ENCODE data around the gene OR1B1. TPM values are rescaled to one million over a fixed set of nuclear protein-coding genes. Genes with fewer than 3 reads are reported as not detected.

Gene OR1B1
- not detected in 2 replicates for total RNA-seq

DNA sequence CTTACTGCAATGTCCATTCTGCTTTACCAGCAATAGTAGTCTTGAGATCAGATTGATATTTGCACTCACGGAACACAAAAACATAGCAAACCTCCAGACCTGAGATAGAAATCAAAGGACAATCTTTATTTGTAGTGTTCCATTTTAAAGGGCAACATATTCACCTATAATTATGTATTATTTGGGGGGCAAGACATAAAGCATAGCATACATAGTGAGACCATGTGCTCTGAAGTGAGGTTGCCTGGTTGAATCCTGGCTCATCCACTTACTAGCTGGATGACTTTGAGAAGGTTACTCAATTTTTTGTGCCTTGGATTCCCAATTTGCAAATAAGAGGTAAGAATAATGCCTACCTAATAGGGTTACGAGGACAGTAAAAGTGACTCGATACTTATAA lies at the start of gene OR1B1:
OR1B1 (minus strand) TSS at position 101 of the 400 bp plus-strand sequence.
- H3K4me3 ChIP-seq (ENCODE audit: low read depth, low read length) = no peak within 1 kb of the TSS
- TF ChIP-seq, protein P1, sequence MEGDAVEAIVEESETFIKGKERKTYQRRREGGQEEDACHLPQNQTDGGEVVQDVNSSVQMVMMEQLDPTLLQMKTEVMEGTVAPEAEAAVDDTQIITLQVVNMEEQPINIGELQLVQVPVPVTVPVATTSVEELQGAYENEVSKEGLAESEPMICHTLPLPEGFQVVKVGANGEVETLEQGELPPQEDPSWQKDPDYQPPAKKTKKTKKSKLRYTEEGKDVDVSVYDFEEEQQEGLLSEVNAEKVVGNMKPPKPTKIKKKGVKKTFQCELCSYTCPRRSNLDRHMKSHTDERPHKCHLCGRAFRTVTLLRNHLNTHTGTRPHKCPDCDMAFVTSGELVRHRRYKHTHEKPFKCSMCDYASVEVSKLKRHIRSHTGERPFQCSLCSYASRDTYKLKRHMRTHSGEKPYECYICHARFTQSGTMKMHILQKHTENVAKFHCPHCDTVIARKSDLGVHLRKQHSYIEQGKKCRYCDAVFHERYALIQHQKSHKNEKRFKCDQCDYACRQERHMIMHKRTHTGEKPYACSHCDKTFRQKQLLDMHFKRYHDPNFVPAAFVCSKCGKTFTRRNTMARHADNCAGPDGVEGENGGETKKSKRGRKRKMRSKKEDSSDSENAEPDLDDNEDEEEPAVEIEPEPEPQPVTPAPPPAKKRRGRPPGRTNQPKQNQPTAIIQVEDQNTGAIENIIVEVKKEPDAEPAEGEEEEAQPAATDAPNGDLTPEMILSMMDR (conservative IDR thresholded peaks at IDR 0.05; ENCODE audit: low read depth, low read length) = no peak
- DNase-seq (ENCODE audit: low read depth) = no peak

DNA sequence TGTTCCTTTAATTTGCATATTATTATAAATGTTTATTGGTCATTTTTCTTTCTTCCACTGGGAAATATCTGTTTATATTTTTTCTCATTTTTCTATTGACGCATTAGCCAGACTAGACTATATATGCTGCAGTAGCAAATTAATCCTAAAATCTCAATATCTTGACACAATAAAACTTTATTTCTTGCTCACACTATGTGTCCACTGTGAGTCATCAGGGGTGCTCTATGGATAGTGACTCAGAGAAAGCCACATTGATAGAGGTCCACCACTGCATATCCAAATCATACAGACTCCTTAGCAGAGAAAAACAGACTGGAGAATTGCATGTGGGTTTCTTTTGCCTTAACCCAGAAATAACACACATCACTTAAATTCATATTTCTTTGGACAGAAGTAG lies 38.3 kb upstream of the OR1B1 start:
- no peak for DNase-seq (ENCODE audit: low read depth)
- H3K4me3 ChIP-seq (ENCODE audit: low read depth, low read length) = no peak overlapping the region

DNA sequence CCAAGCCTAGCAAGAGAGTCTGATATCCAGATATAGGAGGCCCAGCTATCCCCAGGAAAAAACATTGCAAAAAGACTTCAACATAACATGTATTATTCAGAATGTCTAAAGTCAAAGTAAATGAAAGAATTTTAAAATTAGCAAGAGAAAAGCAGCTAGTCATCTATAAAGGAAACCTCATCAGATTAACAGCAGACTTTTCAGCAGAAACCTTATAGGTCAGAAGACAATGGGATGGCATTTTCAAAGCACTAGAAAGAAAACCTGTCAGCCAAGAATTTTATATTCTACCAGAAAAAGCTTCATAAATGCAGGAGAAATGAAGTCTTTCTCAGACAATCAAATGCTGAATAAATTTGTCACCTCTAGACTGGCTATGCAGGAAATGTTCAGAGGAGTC lies 27.4 kb upstream of the OR1B1 start:
- H3K4me3 ChIP-seq (ENCODE audit: low read depth, low read length) = no peak overlapping the region
- DNase-seq (ENCODE audit: low read depth) = no peak
- TF ChIP-seq, protein P1 (conservative IDR thresholded peaks at IDR 0.05; ENCODE audit: low read depth, low read length) = no peak

More for the DNA sequence above, 38.3 kb upstream of the OR1B1 start:
- TF ChIP-seq, protein P1 (conservative IDR thresholded peaks at IDR 0.05; ENCODE audit: low read depth, low read length) = no peak

DNA sequence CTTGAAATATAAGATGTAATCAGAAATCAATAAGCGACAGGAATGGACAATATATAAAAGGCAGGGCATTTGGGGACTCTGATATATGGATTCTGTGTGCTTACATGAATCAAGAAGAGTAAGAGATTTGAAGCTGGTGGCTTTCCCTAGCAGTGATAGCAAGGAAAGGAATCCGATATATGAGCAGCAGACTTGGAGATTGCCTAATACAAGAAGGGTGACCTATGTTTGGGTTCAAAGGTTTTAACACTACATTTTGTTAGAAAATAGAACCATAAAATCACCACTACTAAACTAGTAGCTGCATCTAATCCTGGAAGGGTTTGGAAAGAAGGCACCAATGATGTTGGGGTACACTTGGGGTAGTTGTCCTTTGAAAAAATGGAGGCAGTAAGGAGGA lies 15.1 kb upstream of the OR1B1 start:
- no peak for DNase-seq (ENCODE audit: low read depth)
- H3K4me3 ChIP-seq (ENCODE audit: low read depth, low read length) = no peak overlapping the region
- TF ChIP-seq, protein P1 (conservative IDR thresholded peaks at IDR 0.05; ENCODE audit: low read depth, low read length) = no peak

DNA sequence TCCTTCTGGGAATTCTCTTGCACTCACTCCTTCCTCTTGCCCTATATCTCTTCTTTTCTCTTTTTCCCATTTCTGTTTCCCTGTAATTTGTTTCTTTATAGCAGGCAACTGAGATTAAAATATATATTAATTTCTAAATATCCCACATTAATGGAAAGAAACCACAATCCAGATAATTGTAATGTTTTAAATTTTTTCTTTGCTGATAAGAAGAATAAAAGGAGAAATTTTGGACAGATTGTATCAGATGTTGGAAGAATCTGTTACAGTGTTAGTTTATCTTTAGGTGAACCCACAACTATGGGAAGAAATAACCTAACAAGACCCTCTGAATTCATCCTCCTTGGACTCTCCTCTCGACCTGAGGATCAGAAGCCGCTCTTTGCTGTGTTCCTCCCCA lies 4.0 kb upstream of the OR1B1 start, which contains the start of gene OR1L1:
OR1L1 (plus strand) TSS at position 301 of the 400 bp plus-strand sequence; CDS start at position 301, 0 bp downstream.
- TF ChIP-seq, protein P1 (conservative IDR thresholded peaks at IDR 0.05; ENCODE audit: low read depth, low read length) = no peak
- no peak for DNase-seq (ENCODE audit: low read depth)
- H3K4me3 ChIP-seq (ENCODE audit: low read depth, low read length) = no peak within 1 kb of the TSS

DNA sequence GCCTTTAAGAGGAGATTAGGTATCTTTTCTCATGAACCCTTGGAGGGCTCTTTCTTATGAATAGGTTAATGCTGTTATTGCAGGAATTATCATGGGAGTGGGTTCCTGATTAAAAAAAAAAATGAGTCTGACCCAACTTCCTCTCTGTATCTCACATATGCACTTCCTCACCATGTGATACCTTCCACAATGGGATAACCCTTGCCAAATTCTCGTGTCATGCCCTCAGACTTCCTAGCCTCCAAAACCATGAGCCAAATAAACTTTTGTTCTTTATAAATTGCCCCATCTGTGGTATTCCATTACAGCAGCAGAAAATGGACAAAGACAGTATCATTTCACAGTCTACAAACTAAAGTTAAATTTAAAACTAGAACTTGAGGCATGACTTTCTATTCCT lies 1.0 kb downstream of the OR1B1 start:
- TF ChIP-seq, protein P1 (conservative IDR thresholded peaks at IDR 0.05; ENCODE audit: low read depth, low read length) = no peak
- no peak overlapping the region for H3K4me3 ChIP-seq (ENCODE audit: low read depth, low read length)
- DNase-seq (ENCODE audit: low read depth) = no peak

DNA sequence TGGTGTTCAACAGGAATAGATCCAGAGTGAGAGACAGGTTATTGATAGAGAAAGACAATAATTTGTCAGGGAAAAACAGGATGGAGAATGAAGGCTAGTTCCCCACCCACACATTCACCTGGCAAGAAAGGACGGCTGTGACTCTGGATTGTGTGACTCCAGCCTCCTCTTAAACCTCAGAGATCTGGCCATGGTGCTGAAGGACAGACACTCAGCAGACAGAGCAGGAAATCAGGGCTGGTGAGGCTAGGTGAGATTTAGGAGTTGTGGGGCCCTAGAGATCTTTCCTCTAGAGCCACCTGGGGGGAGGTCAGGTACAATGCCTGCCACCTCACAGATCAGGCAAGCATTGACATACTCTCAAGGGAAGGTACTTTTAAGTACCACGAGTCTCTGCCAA lies 15.2 kb downstream of the OR1B1 start:
- DNase-seq (ENCODE audit: low read depth) = no peak
- TF ChIP-seq, protein P1 (conservative IDR thresholded peaks at IDR 0.05; ENCODE audit: low read depth, low read length) = no peak
- H3K4me3 ChIP-seq (ENCODE audit: low read depth, low read length) = no peak overlapping the region
